GM18870 (cell line): Measurements from ENCODE around the gene GRIN3B.

Source experiments
- ATAC-seq: cut with Tn5 transposase; IDR thresholded peaks from one replicate; pipeline ENCODE4 v1.9.1; 2021; ENCODE audit warnings: moderate library complexity; ENCODE audit not compliant: unreplicated experiment

The GRIN3B gene

GRCh38 chr19:1040476-1041271 lies 40.5 kb downstream of the GRIN3B start:
- peak; percentile 33 for ATAC-seq

- no peak for ATAC-seq
Observed at GRCh38 chr19:1041272-1041834, 41.1 kb downstream of the GRIN3B start.

- ATAC-seq: no peak
Observed at GRCh38 chr19:1041835-1042685, 41.8 kb downstream of the GRIN3B start.

GRCh38 chr19:1042689-1043511 lies 42.7 kb downstream of the GRIN3B start:
- no peak for ATAC-seq

GRCh38 chr19:1045247-1045603 lies 45.0 kb downstream of the GRIN3B start:
- ATAC-seq: no peak

- ATAC-seq: no peak
Observed at GRCh38 chr19:1046117-1046626, 46.0 kb downstream of the GRIN3B start.

GRCh38 chr19:1046836-1047695 lies 46.8 kb downstream of the GRIN3B start:
- no peak for ATAC-seq

- no peak for ATAC-seq
Observed at GRCh38 chr19:1047696-1048147, 47.5 kb downstream of the GRIN3B start.

- ATAC-seq: no peak
Observed at GRCh38 chr19:1049106-1049505, 48.9 kb downstream of the GRIN3B start.

- ATAC-seq: no peak
Observed at GRCh38 chr19:1049800-1050199, 49.6 kb downstream of the GRIN3B start.

- ATAC-seq: no peak
Observed at GRCh38 chr19:1050989-1051788, 51.0 kb downstream of the GRIN3B start.

GRCh38 chr19:1051791-1052190 lies 51.6 kb downstream of the GRIN3B start:
- no peak for ATAC-seq

- ATAC-seq: no peak
Observed at GRCh38 chr19:1052349-1052975, 52.2 kb downstream of the GRIN3B start.

- ATAC-seq: no peak
Observed at GRCh38 chr19:1053176-1054101, 53.2 kb downstream of the GRIN3B start.

GRCh38 chr19:1054102-1055027 lies 54.1 kb downstream of the GRIN3B start:
- ATAC-seq: no peak

GRCh38 chr19:1055028-1055425 lies 54.8 kb downstream of the GRIN3B start:
- no peak for ATAC-seq
